Loucy (cell line): ENCODE results near the gene GASK1A.

Experiments
- H2AFZ ChIP-seq: fragments of 200-600 bp; sonication (generic); 2 replicates; pipeline ENCODE4 v1.6.0; 2016; ENCODE audit warnings: antibody characterized with exemption, mild to moderate bottlenecking, low read length, moderate library complexity
- H3F3A ChIP-seq: fragments of 200-600 bp; 2 replicates; pipeline ENCODE4 v1.6.0; 2016; ENCODE audit warnings: antibody characterized with exemption, low read depth, mild to moderate bottlenecking
- H3K27me3 ChIP-seq: fragments of 200-600 bp; sonication (generic); 2 replicates; pipeline ENCODE4 v1.6.1; 2014; ENCODE audit warnings: low read length, mild to moderate bottlenecking; ENCODE audit not compliant: insufficient read depth, poor library complexity, severe bottlenecking
- H3K36me3 ChIP-seq: fragments of 200-600 bp; sonication (generic); 2 replicates; pipeline ENCODE4 v1.6.1; 2016; ENCODE audit warnings: low read length; ENCODE audit not compliant: insufficient read depth
- H3K4me1 ChIP-seq: fragments of 200-600 bp; sonication (generic); 2 replicates; pipeline ENCODE4 v1.5.1; 2014; ENCODE audit warnings: low read length, mild to moderate bottlenecking; ENCODE audit not compliant: insufficient read depth, poor library complexity, severe bottlenecking
- H3K4me2 ChIP-seq: fragments of 200-600 bp; sonication (generic); 2 replicates; pipeline ENCODE4 v1.6.0; 2014; ENCODE audit warnings: antibody characterized with exemption, low read length, low read depth, mild to moderate bottlenecking; ENCODE audit not compliant: poor library complexity, severe bottlenecking
- H3K4me3 ChIP-seq: fragments of 200-600 bp; sonication (generic); 2 replicates; pipeline ENCODE4 v1.5.1; 2014; ENCODE audit warnings: low read length, mild to moderate bottlenecking, mixed read lengths; ENCODE audit not compliant: poor library complexity, severe bottlenecking
- H3K79me2 ChIP-seq: fragments of 200-600 bp; sonication (generic); 2 replicates; pipeline ENCODE4 v1.6.1; 2014; ENCODE audit warnings: low read length; ENCODE audit not compliant: insufficient read depth
- H3K9ac ChIP-seq: fragments of 200-600 bp; sonication (generic); 2 replicates; pipeline ENCODE4 v1.6.0; 2014; ENCODE audit warnings: mild to moderate bottlenecking, low read depth, low read length, moderate library complexity; ENCODE audit not compliant: poor library complexity, severe bottlenecking
- H3K9me2 ChIP-seq: fragments of 200-600 bp; sonication (generic); replicated peaks from 2 replicates; pipeline ENCODE4 v1.6.1; 2016; ENCODE audit warnings: low read depth, low read length, mixed read lengths
- H3K9me3 ChIP-seq: fragments of 200-600 bp; sonication (generic); 2 replicates; pipeline ENCODE4 v1.6.1; 2014; ENCODE audit warnings: mild to moderate bottlenecking, antibody characterized with exemption, low read length, low read depth; ENCODE audit not compliant: insufficient read depth
- H4K20me1 ChIP-seq: fragments of 200-600 bp; sonication (generic); 2 replicates; pipeline ENCODE4 v1.6.0; 2014; ENCODE audit warnings: antibody characterized with exemption, low read length, mild to moderate bottlenecking; ENCODE audit not compliant: insufficient read depth, poor library complexity, severe bottlenecking
- EZH2phosphoT487 ChIP-seq: fragments of 200-600 bp; IDR thresholded peaks from 2 replicates; pipeline ENCODE4 v1.6.1; 2018; ENCODE audit warnings: antibody characterized with exemption, mild to moderate bottlenecking, moderate library complexity, borderline replicate concordance
- TF ChIP-seq, protein P1 (sequence below): fragments of 200-600 bp; sonication (generic); conservative IDR thresholded peaks from 2 replicates; pipeline ENCODE4 v1.5.1; 2014; ENCODE audit warnings: mild to moderate bottlenecking, antibody characterized with exemption, low read length

Gene GASK1A

GRCh38 chr3:43038010-43038409 is 58.9 kb downstream of the GASK1A start:
- no peaks in the 10 kb centered on the region for H3K79me2 ChIP-seq
- H3K9me3 ChIP-seq, result no peaks in the 10 kb centered on the region
- no peaks in the 10 kb centered on the region for H4K20me1 ChIP-seq
- no peak overlapping the region for H2AFZ ChIP-seq
- H3K9ac ChIP-seq, result no peak overlapping the region
- H3K36me3 ChIP-seq, result no peaks in the 10 kb centered on the region
- no peak for TF ChIP-seq EZH2phosphoT487
- TF ChIP-seq, protein P1, sequence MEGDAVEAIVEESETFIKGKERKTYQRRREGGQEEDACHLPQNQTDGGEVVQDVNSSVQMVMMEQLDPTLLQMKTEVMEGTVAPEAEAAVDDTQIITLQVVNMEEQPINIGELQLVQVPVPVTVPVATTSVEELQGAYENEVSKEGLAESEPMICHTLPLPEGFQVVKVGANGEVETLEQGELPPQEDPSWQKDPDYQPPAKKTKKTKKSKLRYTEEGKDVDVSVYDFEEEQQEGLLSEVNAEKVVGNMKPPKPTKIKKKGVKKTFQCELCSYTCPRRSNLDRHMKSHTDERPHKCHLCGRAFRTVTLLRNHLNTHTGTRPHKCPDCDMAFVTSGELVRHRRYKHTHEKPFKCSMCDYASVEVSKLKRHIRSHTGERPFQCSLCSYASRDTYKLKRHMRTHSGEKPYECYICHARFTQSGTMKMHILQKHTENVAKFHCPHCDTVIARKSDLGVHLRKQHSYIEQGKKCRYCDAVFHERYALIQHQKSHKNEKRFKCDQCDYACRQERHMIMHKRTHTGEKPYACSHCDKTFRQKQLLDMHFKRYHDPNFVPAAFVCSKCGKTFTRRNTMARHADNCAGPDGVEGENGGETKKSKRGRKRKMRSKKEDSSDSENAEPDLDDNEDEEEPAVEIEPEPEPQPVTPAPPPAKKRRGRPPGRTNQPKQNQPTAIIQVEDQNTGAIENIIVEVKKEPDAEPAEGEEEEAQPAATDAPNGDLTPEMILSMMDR, result no peak
- no peaks in the 10 kb centered on the region for H3K27me3 ChIP-seq
- H3K4me1 ChIP-seq, result peaks cover 8% of the 10 kb centered on the region
- no peak overlapping the region for H3K4me2 ChIP-seq
- no peaks in the 10 kb centered on the region for H3F3A ChIP-seq
- H3K9me2 ChIP-seq, result no peaks in the 10 kb centered on the region
- H3K4me3 ChIP-seq, result no peak overlapping the region

- Histone ChIP-seq H3K4me3 (no peak overlapping the region), H3K4me2 (peak overlapping the region; percentile 10), H3K9ac (no peak overlapping the region), H3K79me2 (no peaks in the 10 kb centered on the region), H4K20me1 (no peaks in the 10 kb centered on the region), H3K4me1 (peaks cover 8% of the 10 kb centered on the region), H2AFZ (no peak overlapping the region), H3K27me3 (no peaks in the 10 kb centered on the region), H3K9me2 (no peaks in the 10 kb centered on the region), H3K36me3 (no peaks in the 10 kb centered on the region), H3F3A (no peaks in the 10 kb centered on the region), H3K9me3 (peaks cover 14% of the 10 kb centered on the region; the same call in 1 of the 2 replicates)
- TF ChIP-seq, protein P1, result no peak
- no peak for TF ChIP-seq EZH2phosphoT487
Observed at GRCh38 chr3:43041517-43041916, 62.4 kb downstream of the GASK1A start.

DNA sequence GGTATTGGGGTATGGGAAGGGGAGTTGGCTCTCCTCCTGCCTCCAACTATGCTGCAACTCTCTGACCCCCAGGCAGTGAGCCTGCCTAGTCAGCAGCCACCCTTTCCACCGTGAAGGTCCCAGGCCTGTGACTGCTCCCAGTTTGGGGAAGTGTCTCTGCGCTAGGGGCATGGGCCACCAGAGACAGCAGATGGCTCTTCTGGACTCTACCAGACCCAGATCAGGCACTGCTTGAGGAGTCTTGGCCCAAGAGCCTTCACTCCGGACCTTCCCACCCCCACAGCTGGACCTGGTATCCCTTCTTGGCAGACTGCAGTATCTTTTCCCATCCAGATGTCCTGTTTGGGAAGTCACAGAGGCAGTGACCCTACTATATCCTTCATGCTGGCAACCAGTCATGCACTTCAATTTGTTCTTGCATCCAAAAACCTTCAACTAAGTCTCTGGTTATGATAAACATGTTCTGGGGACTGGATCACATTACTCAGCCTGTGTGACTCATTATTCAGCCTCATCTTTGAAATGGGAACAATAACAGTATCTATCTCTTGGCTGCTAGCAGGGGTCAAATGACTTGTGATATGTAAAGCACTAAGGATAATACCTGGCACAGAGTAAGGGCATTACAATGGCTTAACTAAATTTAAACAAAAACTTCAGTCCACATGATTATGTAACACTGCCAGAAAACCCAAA is 64.1 kb downstream of the GASK1A start:
- H3K9me3 ChIP-seq, result peaks cover 14% of the 10 kb centered on the region; the same call in 1 of the 2 replicates
- H3K4me2 ChIP-seq, result no peak overlapping the region
- H3K4me1 ChIP-seq, result peaks cover 8% of the 10 kb centered on the region

More for the DNA sequence above, 64.1 kb downstream of the GASK1A start:
- no peak overlapping the region for H3K9ac ChIP-seq
- no peaks in the 10 kb centered on the region for H4K20me1 ChIP-seq
- H3F3A ChIP-seq, result no peaks in the 10 kb centered on the region
- H3K79me2 ChIP-seq, result no peaks in the 10 kb centered on the region
- H3K27me3 ChIP-seq, result no peaks in the 10 kb centered on the region
- no peaks in the 10 kb centered on the region for H3K9me2 ChIP-seq
- H3K36me3 ChIP-seq, result no peaks in the 10 kb centered on the region
- no peak for TF ChIP-seq EZH2phosphoT487
- TF ChIP-seq, protein P1, result no peak
- no peak overlapping the region for H3K4me3 ChIP-seq
- H2AFZ ChIP-seq, result no peak overlapping the region
